ENCODE measurements around the gene RXRA. TPM values are rescaled to one million over a fixed set of nuclear protein-coding genes. Genes with fewer than 3 reads are reported as not detected.

Gene RXRA
- total RNA-seq, 6 experiments from 2014 or later = 23.2 to 31.9 (median 28.0) TPM

- no peak overlapping the region for H3K4me3 Mint-ChIP-seq
Measured at GRCh38 chr9:134389642-134390041, 63.4 kb downstream of the RXRA start.

GRCh38 chr9:134390537-134390936 lies 64.3 kb downstream of the RXRA start:
- Mint-ChIP-seq H3K27me3 (ENCODE audit: insufficient read depth) (peaks cover 2% of the 10 kb centered on the region; the same call in 1 of the 2 replicates), H3K36me3 (ENCODE audit: low read depth) (no peaks in the 10 kb centered on the region), H3K9me3 (no peaks in the 10 kb centered on the region), H3K4me1 (ENCODE audit: low read depth) (peaks cover 8% of the 10 kb centered on the region), H3K27ac (no peak overlapping the region), H3K4me3 (no peak overlapping the region)
- DNase-seq = no peak
- no peak for TF ChIP-seq CTCF (IDR thresholded peaks at IDR 0.05)

More at GRCh38 chr9:134389642-134390041, 63.4 kb downstream of the RXRA start:
- H3K4me1 Mint-ChIP-seq (ENCODE audit: low read depth) = peaks cover 8% of the 10 kb centered on the region
- no peak for TF ChIP-seq CTCF (IDR thresholded peaks at IDR 0.05)
- peaks cover 2% of the 10 kb centered on the region; the same call in 1 of the 2 replicates for H3K27me3 Mint-ChIP-seq (ENCODE audit: insufficient read depth)
- no peak for DNase-seq
- no peaks in the 10 kb centered on the region for H3K9me3 Mint-ChIP-seq
- H3K36me3 Mint-ChIP-seq (ENCODE audit: low read depth) = no peaks in the 10 kb centered on the region
- H3K27ac Mint-ChIP-seq = no peak overlapping the region

GRCh38 chr9:134390947-134391318 lies 64.7 kb downstream of the RXRA start:
- no peak for TF ChIP-seq CTCF (IDR thresholded peaks at IDR 0.05)
- H3K27ac Mint-ChIP-seq = no peak overlapping the region
- no peaks in the 10 kb centered on the region for H3K36me3 Mint-ChIP-seq (ENCODE audit: low read depth)
- H3K4me1 Mint-ChIP-seq (ENCODE audit: low read depth) = peaks cover 8% of the 10 kb centered on the region
- H3K9me3 Mint-ChIP-seq = no peaks in the 10 kb centered on the region
- peaks cover 2% of the 10 kb centered on the region; the same call in 1 of the 2 replicates for H3K27me3 Mint-ChIP-seq (ENCODE audit: insufficient read depth)
- DNase-seq = no peak
- no peak overlapping the region for H3K4me3 Mint-ChIP-seq

- no peak for TF ChIP-seq CTCF (IDR thresholded peaks at IDR 0.05)
- no peak overlapping the region for H3K4me3 Mint-ChIP-seq
- peaks cover 2% of the 10 kb centered on the region; the same call in 1 of the 2 replicates for H3K27me3 Mint-ChIP-seq (ENCODE audit: insufficient read depth)
- H3K9me3 Mint-ChIP-seq = no peaks in the 10 kb centered on the region
- peaks cover 8% of the 10 kb centered on the region for H3K4me1 Mint-ChIP-seq (ENCODE audit: low read depth)
- no peaks in the 10 kb centered on the region for H3K36me3 Mint-ChIP-seq (ENCODE audit: low read depth)
- no peak overlapping the region for H3K27ac Mint-ChIP-seq
- DNase-seq = no peak
Measured at GRCh38 chr9:134391319-134392231, 65.3 kb downstream of the RXRA start.

- Mint-ChIP-seq H3K4me3 (no peak overlapping the region), H3K36me3 (ENCODE audit: low read depth) (no peaks in the 10 kb centered on the region), H3K27me3 (ENCODE audit: insufficient read depth) (peaks cover 2% of the 10 kb centered on the region; the same call in 1 of the 2 replicates), H3K27ac (no peak overlapping the region), H3K4me1 (ENCODE audit: low read depth) (peaks cover 8% of the 10 kb centered on the region), H3K9me3 (no peaks in the 10 kb centered on the region)
- DNase-seq = no peak
- no peak for TF ChIP-seq CTCF (IDR thresholded peaks at IDR 0.05)
Measured at GRCh38 chr9:134392900-134393299, 66.6 kb downstream of the RXRA start.
